Right lobe of liver (tissue), 4 donors: ENCODE measurements around the gene VMP1.

Source experiments
- CTCF ChIP-seq, 4 donors: fragments of 200-600 bp in 3 of 4; fragments of 450-650 bp in 1 of 4; IDR thresholded peaks; one replicate each; pipeline versions ENCODE4 v1.5.1 to v1.8.0; 2016 to 2022; ENCODE audit warnings: antibody characterized with exemption in 4 of 4, mild to moderate bottlenecking in 2 of 4
- POLR2A ChIP-seq: fragments of 450-650 bp; IDR thresholded peaks from one replicate; pipeline ENCODE4 v1.6.1; 2017; ENCODE audit warnings: antibody characterized with exemption, mild to moderate bottlenecking
- donor health status: DM: no; HTN: no; CAD: no.
- donor health status: DM: no; HTN: no; CAD: no.
- donor health status: DM: no; HTN: yes; CAD: no.

- TF ChIP-seq CTCF (IDR thresholded peaks at IDR 0.05) (no peak), POLR2A (no peak)
Measured at GRCh38 chr17:59671386-59671785, 36.1 kb upstream of the VMP1 start.
